ENCODE data around the gene SCYGR3. TPM values are rescaled to one million over a fixed set of nuclear protein-coding genes. Genes with fewer than 3 reads are reported as not detected.

The SCYGR3 gene
- total and polyA plus RNA-seq, 2 of the 13 experiments (the other 11 are each of a cell fraction or from before 2014, with no cell fraction given): not detected

DNA sequence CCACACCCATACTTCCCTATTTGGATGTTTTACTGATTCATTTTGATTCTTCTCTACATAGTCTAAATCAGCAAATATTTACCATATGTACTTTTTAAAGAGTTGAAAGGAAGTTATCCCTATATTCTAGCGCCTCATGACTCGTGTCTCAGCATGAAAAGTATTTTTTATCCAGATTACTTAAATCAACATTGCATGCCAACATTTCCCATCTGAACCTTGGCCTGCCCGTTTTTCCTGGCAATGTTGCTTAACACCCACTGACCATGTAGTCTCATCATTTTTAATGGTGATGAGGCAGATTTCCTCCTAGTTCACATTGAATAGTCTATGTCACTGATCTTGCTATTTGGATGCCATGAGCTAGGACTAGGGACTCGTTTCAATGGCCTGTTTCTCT, 38.8 kb upstream of the SCYGR3 start (continued):
- TF ChIP-seq, protein P1, sequence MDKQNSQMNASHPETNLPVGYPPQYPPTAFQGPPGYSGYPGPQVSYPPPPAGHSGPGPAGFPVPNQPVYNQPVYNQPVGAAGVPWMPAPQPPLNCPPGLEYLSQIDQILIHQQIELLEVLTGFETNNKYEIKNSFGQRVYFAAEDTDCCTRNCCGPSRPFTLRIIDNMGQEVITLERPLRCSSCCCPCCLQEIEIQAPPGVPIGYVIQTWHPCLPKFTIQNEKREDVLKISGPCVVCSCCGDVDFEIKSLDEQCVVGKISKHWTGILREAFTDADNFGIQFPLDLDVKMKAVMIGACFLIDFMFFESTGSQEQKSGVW (CRISPR knock-in tag; IDR thresholded peaks at IDR 0.05; ENCODE audit: borderline replicate concordance): no peak
- no peak for TF ChIP-seq ZNF589 (CRISPR knock-in tag; conservative IDR thresholded peaks at IDR 0.05)
- TF ChIP-seq, protein P2, sequence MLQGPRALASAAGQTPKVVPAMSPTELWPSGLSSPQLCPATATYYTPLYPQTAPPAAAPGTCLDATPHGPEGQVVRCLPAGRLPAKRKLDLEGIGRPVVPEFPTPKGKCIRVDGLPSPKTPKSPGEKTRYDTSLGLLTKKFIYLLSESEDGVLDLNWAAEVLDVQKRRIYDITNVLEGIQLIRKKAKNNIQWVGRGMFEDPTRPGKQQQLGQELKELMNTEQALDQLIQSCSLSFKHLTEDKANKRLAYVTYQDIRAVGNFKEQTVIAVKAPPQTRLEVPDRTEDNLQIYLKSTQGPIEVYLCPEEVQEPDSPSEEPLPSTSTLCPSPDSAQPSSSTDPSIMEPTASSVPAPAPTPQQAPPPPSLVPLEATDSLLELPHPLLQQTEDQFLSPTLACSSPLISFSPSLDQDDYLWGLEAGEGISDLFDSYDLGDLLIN (CRISPR knock-in tag; IDR thresholded peaks at IDR 0.05; ENCODE audit: borderline replicate concordance): no peak
- peak; percentile 54 for TF ChIP-seq TEAD3 (CRISPR knock-in tag; optimal IDR thresholded peaks at IDR 0.05; ENCODE audit: borderline replicate concordance)
- TF ChIP-seq ZBTB8A (CRISPR knock-in tag; IDR thresholded peaks at IDR 0.05; ENCODE audit: borderline replicate concordance, low read depth): no peak
- TF ChIP-seq PHF8 (CRISPR knock-in tag; IDR thresholded peaks at IDR 0.05): no peak
- TF ChIP-seq, protein P3, sequence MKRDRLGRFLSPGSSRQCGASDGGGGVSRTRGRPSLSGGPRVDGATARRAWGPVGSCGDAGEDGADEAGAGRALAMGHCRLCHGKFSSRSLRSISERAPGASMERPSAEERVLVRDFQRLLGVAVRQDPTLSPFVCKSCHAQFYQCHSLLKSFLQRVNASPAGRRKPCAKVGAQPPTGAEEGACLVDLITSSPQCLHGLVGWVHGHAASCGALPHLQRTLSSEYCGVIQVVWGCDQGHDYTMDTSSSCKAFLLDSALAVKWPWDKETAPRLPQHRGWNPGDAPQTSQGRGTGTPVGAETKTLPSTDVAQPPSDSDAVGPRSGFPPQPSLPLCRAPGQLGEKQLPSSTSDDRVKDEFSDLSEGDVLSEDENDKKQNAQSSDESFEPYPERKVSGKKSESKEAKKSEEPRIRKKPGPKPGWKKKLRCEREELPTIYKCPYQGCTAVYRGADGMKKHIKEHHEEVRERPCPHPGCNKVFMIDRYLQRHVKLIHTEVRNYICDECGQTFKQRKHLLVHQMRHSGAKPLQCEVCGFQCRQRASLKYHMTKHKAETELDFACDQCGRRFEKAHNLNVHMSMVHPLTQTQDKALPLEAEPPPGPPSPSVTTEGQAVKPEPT (CRISPR knock-in tag; IDR thresholded peaks at IDR 0.05; ENCODE audit: low read depth): no peak
- no peak for TF ChIP-seq STAG1 (CRISPR knock-in tag; IDR thresholded peaks at IDR 0.05)
- TF ChIP-seq, protein P4, sequence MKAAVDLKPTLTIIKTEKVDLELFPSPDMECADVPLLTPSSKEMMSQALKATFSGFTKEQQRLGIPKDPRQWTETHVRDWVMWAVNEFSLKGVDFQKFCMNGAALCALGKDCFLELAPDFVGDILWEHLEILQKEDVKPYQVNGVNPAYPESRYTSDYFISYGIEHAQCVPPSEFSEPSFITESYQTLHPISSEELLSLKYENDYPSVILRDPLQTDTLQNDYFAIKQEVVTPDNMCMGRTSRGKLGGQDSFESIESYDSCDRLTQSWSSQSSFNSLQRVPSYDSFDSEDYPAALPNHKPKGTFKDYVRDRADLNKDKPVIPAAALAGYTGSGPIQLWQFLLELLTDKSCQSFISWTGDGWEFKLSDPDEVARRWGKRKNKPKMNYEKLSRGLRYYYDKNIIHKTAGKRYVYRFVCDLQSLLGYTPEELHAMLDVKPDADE (CRISPR knock-in tag; IDR thresholded peaks at IDR 0.05): no peak
- TF ChIP-seq, protein P5, sequence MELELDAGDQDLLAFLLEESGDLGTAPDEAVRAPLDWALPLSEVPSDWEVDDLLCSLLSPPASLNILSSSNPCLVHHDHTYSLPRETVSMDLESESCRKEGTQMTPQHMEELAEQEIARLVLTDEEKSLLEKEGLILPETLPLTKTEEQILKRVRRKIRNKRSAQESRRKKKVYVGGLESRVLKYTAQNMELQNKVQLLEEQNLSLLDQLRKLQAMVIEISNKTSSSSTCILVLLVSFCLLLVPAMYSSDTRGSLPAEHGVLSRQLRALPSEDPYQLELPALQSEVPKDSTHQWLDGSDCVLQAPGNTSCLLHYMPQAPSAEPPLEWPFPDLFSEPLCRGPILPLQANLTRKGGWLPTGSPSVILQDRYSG (CRISPR knock-in tag; IDR thresholded peaks at IDR 0.05): no peak
- no peak for TF ChIP-seq ZNF441 (CRISPR knock-in tag; IDR thresholded peaks at IDR 0.05; ENCODE audit: borderline replicate concordance)
- no peak for TF ChIP-seq ZFP90 (CRISPR knock-in tag; IDR thresholded peaks at IDR 0.05; ENCODE audit: borderline replicate concordance)
- TF ChIP-seq ZFY (CRISPR knock-in tag; IDR thresholded peaks at IDR 0.05): no peak
- no peak for TF ChIP-seq TMF1 (CRISPR knock-in tag; IDR thresholded peaks at IDR 0.05; ENCODE audit: low read depth)
- no peak for TF ChIP-seq ZBTB38 (CRISPR knock-in tag; IDR thresholded peaks at IDR 0.05)
- no peak for TF ChIP-seq SYNCRIP (IDR thresholded peaks at IDR 0.05; ENCODE audit: insufficient read depth, low read depth, low read length)
- TF ChIP-seq NFKBIZ (CRISPR knock-in tag; IDR thresholded peaks at IDR 0.05): 0 out of 2 replicates have a peak, but pooled peaks have one; percentile 34
- no peak for TF ChIP-seq TSC22D2 (CRISPR knock-in tag; IDR thresholded peaks at IDR 0.05; ENCODE audit: borderline replicate concordance)
- TF ChIP-seq SUZ12 (IDR thresholded peaks at IDR 0.05; ENCODE audit: low read depth, low read length): no peak
- no peak for TF ChIP-seq CBX2 (IDR thresholded peaks at IDR 0.05; ENCODE audit: low read depth, low read length)
- no peak for TF ChIP-seq CBX2 (CRISPR knock-in tag; IDR thresholded peaks at IDR 0.05; ENCODE audit: low read depth)
- no peak for TF ChIP-seq SP5 (CRISPR knock-in tag; IDR thresholded peaks at IDR 0.05; ENCODE audit: borderline replicate concordance, low read depth)
- TF ChIP-seq, protein P6, sequence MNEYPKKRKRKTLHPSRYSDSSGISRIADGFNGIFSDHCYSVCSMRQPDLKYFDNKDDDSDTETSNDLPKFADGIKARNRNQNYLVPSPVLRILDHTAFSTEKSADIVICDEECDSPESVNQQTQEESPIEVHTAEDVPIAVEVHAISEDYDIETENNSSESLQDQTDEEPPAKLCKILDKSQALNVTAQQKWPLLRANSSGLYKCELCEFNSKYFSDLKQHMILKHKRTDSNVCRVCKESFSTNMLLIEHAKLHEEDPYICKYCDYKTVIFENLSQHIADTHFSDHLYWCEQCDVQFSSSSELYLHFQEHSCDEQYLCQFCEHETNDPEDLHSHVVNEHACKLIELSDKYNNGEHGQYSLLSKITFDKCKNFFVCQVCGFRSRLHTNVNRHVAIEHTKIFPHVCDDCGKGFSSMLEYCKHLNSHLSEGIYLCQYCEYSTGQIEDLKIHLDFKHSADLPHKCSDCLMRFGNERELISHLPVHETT (CRISPR knock-in tag; conservative IDR thresholded peaks at IDR 0.05): no peak
